Hematopoietic multipotent progenitor cell treated with erythropoietin and hydrocortisone succinate and interleukin-3 and kit ligand, for 8 days (in vitro differentiated cells): ENCODE data around the gene MYEOV.

Source experiments
- DNase-seq: peaks from one replicate; pipeline ENCODE4 v3.0.0-alpha.2; 2015

Gene MYEOV

GRCh38 chr11:69267395-69267805 lies 26.6 kb upstream of the MYEOV start:
- no peak for DNase-seq

GRCh38 chr11:69268911-69269310 lies 25.0 kb upstream of the MYEOV start:
- no peak for DNase-seq

- DNase-seq, result no peak
Measured at GRCh38 chr11:69269388-69269787, 24.6 kb upstream of the MYEOV start.

GRCh38 chr11:69269926-69270697 lies 23.8 kb upstream of the MYEOV start:
- no peak for DNase-seq

GRCh38 chr11:69270941-69271340 lies 23.0 kb upstream of the MYEOV start:
- DNase-seq, result no peak

- no peak for DNase-seq
Measured at GRCh38 chr11:69272055-69272454, 21.9 kb upstream of the MYEOV start.

- DNase-seq, result no peak
Measured at GRCh38 chr11:69272831-69273485, 21.0 kb upstream of the MYEOV start.

- DNase-seq, result no peak
Measured at GRCh38 chr11:69273571-69273970, 20.4 kb upstream of the MYEOV start.

GRCh38 chr11:69274531-69275016 lies 19.4 kb upstream of the MYEOV start:
- DNase-seq, result no peak

GRCh38 chr11:69275178-69275577 lies 18.8 kb upstream of the MYEOV start:
- DNase-seq, result no peak

GRCh38 chr11:69276165-69276564 lies 17.8 kb upstream of the MYEOV start:
- no peak for DNase-seq

GRCh38 chr11:69277074-69277809 lies 16.7 kb upstream of the MYEOV start:
- no peak for DNase-seq

- DNase-seq, result no peak
Measured at GRCh38 chr11:69278091-69278867, 15.7 kb upstream of the MYEOV start.

- no peak for DNase-seq
Measured at GRCh38 chr11:69280451-69280850, 13.5 kb upstream of the MYEOV start.

- no peak for DNase-seq
Measured at GRCh38 chr11:69280994-69281393, 13.0 kb upstream of the MYEOV start.

- DNase-seq, result no peak
Measured at GRCh38 chr11:69283446-69283845, 10.5 kb upstream of the MYEOV start.

- DNase-seq, result no peak
Measured at GRCh38 chr11:69284081-69284511, 9.9 kb upstream of the MYEOV start.

- no peak for DNase-seq
Measured at GRCh38 chr11:69285091-69285490, 8.9 kb upstream of the MYEOV start.

- no peak for DNase-seq
Measured at GRCh38 chr11:69285766-69286165, 8.2 kb upstream of the MYEOV start.

GRCh38 chr11:69286374-69287371 lies 7.3 kb upstream of the MYEOV start:
- DNase-seq, result no peak
